ENCODE results near the gene TBX3.

GRCh38 chr12:114685320-114685781 lies 1.4 kb upstream of the TBX3 start:
- TF ChIP-seq CTCF (IDR thresholded peaks at IDR 0.05; ENCODE audit: low read length) (no peak), EZH2 (optimal IDR thresholded peaks at IDR 0.05; ENCODE audit: low read depth, low read length) (no peak)

Data from MM.1S (cell line).